ENCODE results near the gene ZDHHC9.

ZDHHC9 gene

GRCh38 chrX:129761596-129761995 lies 82.1 kb downstream of the ZDHHC9 start:
- no peak for FAIRE-seq

- FAIRE-seq, result no peak
Observed at GRCh38 chrX:129760981-129761380, 82.7 kb downstream of the ZDHHC9 start.

DNA sequence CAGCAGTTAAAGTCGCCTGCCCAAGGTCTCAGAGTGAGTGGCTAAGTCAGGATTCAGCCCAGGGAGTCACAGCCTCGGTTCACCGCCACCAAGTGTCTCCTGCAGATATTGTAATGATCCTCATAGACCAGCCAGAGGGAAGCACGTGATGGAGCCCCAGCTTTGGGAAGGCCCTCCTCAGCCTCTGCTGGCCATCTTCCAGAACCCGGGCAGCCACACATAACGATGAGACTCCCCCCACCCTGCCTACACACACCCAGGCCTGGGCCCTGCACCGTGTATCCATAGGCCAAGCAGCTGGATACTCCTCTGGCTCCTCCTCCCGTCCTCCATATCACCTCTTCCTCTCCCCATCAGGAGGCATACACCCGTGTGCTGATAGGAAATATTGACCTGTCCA lies 83.5 kb downstream of the ZDHHC9 start:
- no peak for FAIRE-seq

DNA sequence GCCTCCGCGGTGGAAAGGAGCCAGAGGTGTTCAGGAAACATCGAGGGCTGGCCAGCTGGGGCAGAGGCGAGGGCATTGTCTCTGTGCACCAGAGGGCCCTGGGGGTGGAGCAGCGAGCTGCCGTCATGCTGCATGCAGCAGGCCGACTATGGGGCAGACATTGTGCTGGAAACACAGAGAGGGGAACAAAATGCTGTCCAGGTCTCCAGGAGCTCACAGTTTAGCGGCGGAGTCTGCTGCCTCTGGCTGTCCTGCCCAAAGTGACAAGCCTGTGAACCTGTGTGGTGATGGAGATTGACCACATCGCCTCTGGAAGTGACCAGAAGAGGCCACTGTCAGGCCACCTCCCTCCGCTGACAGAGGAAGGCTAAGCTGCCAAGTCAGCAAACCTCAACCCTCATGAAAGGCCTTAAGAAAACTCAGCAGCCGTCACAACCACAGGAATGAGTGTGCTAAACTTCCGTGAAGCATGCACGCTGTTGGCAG lies 84.1 kb downstream of the ZDHHC9 start:
- FAIRE-seq, result no peak

- FAIRE-seq, result no peak
Observed at GRCh38 chrX:129755779-129756650, 87.7 kb downstream of the ZDHHC9 start.

GRCh38 chrX:129754056-129755024 lies 89.3 kb downstream of the ZDHHC9 start:
- FAIRE-seq, result no peak

Measured in TTC549 (cell line).